Activated CD4-positive, alpha-beta T cell treated with anti-CD3 and anti-CD28 coated beads for 36 hours (primary cell): ENCODE measurements around the gene LSG1. TPM values are rescaled to one million over a fixed set of nuclear protein-coding genes. Genes with fewer than 3 reads are reported as not detected.
"Not testable (repeated sequence)": the region's sequence is repeated elsewhere in the genome, so short reads cannot be mapped to it uniquely, and the experiment has no call there.

Source experiments
- ATAC-seq: fragments of 200-7000 bp; cut with Tn5 transposase; one replicate; pipeline ENCODE4 v1.10.0; 2021; ENCODE audit warnings: mild to moderate bottlenecking, moderate library complexity
- CTCF ChIA-PET: fragments of 350-600 bp; sonication (Branson Sonifier 250); formaldehyde crosslinking; loops from one replicate; lab custom pipeline; 2021; ENCODE audit warnings: antibody characterized with exemption; lab: Charles Lee
- POLR2A ChIA-PET: fragments of 350-600 bp; sonication (Branson Sonifier 250); formaldehyde crosslinking; loops from one replicate; lab custom pipeline; 2021; ENCODE audit warnings: antibody characterized with exemption, inconsistent platforms; lab: Charles Lee
- DNase-seq: peaks from one replicate; pipeline ENCODE4 v3.0.0-alpha.2; 2020
- H3K27ac Mint-ChIP-seq: one replicate; pipeline ENCODE4 v1.8.0; 2021; ENCODE audit warnings: mixed read lengths
- H3K27me3 Mint-ChIP-seq: one replicate; pipeline ENCODE4 v1.8.0; 2021; ENCODE audit warnings: mixed read lengths
- H3K36me3 Mint-ChIP-seq: one replicate; pipeline ENCODE4 v1.8.0; 2021; ENCODE audit warnings: low read depth, mixed read lengths
- H3K4me1 Mint-ChIP-seq: one replicate; pipeline ENCODE4 v1.8.0; 2021; ENCODE audit warnings: mixed read lengths
- H3K4me3 Mint-ChIP-seq: one replicate; pipeline ENCODE4 v1.8.0; 2021; ENCODE audit warnings: mild to moderate bottlenecking, moderate library complexity, mixed read lengths
- H3K9me3 Mint-ChIP-seq: one replicate; pipeline ENCODE4 v1.8.0; 2021; ENCODE audit warnings: low read depth, mixed read lengths
- intact Hi-C, 2 experiments: fragments of 100-400 bp; cut with DNase I in 1 of 2; cut with micrococcal nuclease in 1 of 2; formaldehyde crosslinking; loops; one replicate each; pipeline versions ENCODE4 v1.14.2 to v1.15.1; 2022 to 2024; cut with DNase I, micrococcal nuclease
- total RNA-seq, 2 experiments: library from RNA; stranded (reverse); gene quantifications; one replicate each; pipeline ENCODE4 v1.2.3, GENCODE V29; 2021

Gene LSG1
- total RNA-seq, 2 experiments from 2014 or later = 41.4 to 43.9 TPM

DNA sequence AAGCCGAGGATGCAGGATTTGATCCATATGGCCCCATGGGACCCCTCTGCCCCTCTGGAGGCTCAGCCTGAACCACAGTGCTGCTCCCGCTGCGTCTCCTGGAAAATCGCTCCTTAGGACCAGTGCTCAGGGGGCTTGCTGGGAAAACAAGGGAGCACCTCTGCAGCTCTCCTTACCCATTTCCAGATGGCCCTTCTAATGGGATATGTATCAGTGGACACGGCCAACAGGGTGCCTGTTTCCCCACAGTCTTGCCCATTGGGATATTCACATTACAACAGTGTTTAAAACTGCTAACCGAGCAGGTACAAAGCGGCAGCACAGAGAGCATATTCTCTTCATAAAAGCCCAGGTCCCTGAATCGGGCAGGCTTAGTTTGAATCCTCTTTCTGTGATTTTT lies 65.8 kb downstream of the LSG1 start:
- no peaks in the 10 kb centered on the region for H3K4me1 Mint-ChIP-seq
- H3K36me3 Mint-ChIP-seq = no peaks in the 10 kb centered on the region
- H3K4me3 Mint-ChIP-seq = no peak overlapping the region
- POLR2A ChIA-PET = no interaction called here
- intact Hi-C loops = no loop called here
- CTCF ChIA-PET = no interaction called here
- H3K27me3 Mint-ChIP-seq = no peaks in the 10 kb centered on the region
- no peak for DNase-seq
- no peak overlapping the region for H3K27ac Mint-ChIP-seq
- H3K9me3 Mint-ChIP-seq = no peaks in the 10 kb centered on the region
- no peak for ATAC-seq

DNA sequence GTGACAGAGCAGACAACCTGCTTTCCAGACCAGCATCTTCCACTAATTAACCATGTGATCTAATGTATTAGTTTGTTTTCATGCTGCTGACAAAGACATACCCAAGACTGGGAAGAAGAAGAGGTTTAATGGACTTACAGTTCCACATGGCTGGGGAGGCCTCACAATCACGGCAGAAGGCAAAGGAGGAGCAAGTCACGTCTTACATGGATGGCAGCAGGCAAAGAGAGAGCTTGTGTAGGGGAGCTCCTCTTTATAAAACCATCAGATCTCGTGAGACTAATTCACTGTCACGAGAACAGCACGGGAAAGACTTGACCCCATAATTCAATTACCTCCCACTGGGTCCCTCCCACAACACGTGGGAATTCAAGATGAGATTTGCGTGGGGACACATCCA lies 66.7 kb downstream of the LSG1 start:
- H3K4me1 Mint-ChIP-seq, DNase-seq, intact Hi-C loops, H3K4me3 Mint-ChIP-seq, H3K27ac Mint-ChIP-seq, H3K9me3 Mint-ChIP-seq, ATAC-seq, H3K27me3 Mint-ChIP-seq, H3K36me3 Mint-ChIP-seq: not testable (repeated sequence)
- POLR2A ChIA-PET = interaction anchor here (0.6 kb wide), 1 partner anchor 28 kb away, joined by 4 read pairs; the partner anchor contains the start of gene TMEM44
- CTCF ChIA-PET = interaction anchor here (0.6 to 1.5 kb wide), 6 partner anchors 9 to 905 kb away, joined by 3 to 5 read pairs (median 4); no protein-coding TSS in a partner anchor

DNA sequence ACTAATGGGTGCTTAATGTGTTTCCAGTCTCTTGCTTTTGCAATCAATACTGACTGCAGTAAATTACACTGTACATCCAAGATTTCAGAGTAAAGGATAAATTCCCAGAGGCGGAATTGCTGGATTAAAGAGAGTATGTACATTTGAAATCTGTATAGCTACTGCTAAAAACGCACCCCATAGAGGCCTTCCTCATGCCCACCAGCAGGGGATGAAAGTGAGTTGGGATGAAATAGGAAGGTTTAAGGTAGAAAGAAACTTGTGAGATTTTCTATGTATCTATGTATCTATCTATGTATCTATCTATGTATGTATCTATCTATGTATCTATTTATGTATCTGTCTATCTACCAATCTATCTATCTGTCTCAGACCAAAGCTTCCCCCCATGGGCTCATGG lies 67.2 kb downstream of the LSG1 start:
- POLR2A ChIA-PET = interaction anchor here (0.6 kb wide), 1 partner anchor 29 kb away, joined by 4 read pairs; the partner anchor contains the start of gene TMEM44
- no peak for DNase-seq
- no peak overlapping the region for H3K27ac Mint-ChIP-seq
- ATAC-seq = no peak
- H3K9me3 Mint-ChIP-seq = no peaks in the 10 kb centered on the region
- CTCF ChIA-PET = interaction anchor here (0.8 to 1.5 kb wide), 5 partner anchors 9 to 270 kb away, joined by 3 to 5 read pairs (median 5); no protein-coding TSS in a partner anchor
- H3K27me3 Mint-ChIP-seq = no peaks in the 10 kb centered on the region
- intact Hi-C loops = no loop called here
- H3K4me1 Mint-ChIP-seq = no peaks in the 10 kb centered on the region
- no peak overlapping the region for H3K4me3 Mint-ChIP-seq
- H3K36me3 Mint-ChIP-seq = no peaks in the 10 kb centered on the region

DNA sequence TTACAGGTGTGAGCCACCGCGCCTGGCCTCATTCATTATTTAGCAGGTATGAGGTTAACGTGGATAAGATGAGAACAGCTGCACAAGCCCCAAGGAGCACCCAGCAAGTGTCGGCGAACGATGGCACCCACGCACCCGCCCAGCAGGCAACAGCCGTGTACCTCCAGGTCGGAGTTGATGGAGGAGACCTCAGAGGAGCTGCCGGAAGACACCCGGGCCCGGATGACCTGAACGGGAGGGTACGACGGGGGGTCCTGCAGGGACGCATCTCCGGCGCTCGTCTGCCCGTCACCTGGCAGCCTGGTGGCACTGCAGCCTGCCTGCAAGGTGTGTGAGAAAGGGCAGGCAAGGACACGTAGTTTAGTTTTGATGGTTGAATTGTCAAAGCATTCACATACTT lies 67.9 kb downstream of the LSG1 start:
- ChIA-PET CTCF (interaction anchor here (1.4 to 1.5 kb wide), 2 partner anchors 10 to 133 kb away, joined by 5 read pairs; no protein-coding TSS in a partner anchor), POLR2A (no interaction called here)
- Mint-ChIP-seq H3K36me3 (no peaks in the 10 kb centered on the region), H3K9me3 (no peaks in the 10 kb centered on the region), H3K4me3 (no peak overlapping the region), H3K4me1 (no peaks in the 10 kb centered on the region), H3K27ac (no peak overlapping the region), H3K27me3 (no peaks in the 10 kb centered on the region)
- intact Hi-C loops = no loop called here
- no peak for DNase-seq
- no peak for ATAC-seq

DNA sequence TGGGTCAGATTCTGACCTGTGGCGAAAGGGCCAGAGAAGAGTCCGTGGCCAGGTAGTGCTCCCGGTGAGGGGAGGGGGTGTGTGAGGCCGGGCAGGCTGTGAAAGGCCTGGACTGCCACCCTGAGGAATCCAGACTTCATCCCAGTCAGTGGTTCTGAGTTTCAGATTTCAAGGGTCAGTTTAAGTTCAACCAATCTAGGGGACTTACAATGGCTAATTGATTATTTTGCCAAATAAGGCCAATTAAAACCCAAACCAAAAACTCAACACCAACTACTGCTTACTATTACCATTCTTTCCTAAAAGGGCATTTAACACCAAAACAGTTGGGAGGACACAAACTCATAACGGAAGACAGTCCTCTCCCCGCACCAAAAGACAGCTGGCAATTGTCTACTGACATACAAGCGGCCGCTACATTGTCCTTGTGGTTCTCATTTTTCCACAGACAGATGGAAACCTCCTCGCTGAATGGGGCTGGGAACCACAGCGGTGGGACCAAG lies 69.3 kb downstream of the LSG1 start:
- POLR2A ChIA-PET = no interaction called here

DNA sequence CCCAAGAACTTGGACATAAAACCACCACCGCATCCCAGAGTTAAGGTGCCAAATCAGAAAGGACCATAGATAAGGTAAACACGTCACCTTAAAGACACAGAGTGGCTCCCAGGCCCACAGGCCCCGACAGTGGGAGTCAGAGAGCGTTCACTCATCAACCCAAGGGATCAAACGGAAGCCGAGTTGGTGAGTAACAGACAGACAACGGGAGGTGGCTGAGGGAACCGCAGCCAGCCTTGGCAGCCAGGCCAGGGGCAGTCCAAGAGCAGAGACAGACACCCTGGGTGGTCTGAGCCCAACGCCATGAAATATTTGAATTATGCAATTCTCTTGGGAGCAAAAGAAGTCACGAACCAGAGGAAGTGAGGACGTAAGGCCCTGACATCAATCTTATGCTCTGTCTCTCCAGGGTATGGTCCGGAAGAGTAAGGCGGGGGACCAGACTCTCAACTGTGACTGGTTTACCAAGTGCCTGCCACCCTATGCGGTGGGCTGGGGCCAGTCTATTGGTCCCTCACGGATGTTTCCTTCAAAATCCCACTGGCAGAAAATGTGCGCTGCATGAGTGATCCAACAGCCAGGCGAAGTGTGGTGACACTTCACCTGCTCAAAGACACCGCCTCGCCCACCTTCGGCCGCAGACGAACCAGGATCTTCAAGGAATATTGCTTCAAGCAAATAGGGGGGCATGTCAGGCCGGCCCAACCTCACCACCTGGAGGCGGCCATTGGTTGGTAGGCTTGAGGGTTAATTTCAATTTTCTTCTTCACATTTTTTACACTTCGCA lies 73.0 kb downstream of the LSG1 start:
- peaks cover 3% of the 10 kb centered on the region for H3K4me1 Mint-ChIP-seq
- ChIA-PET POLR2A (no interaction called here), CTCF (no interaction called here)
- no peaks in the 10 kb centered on the region for H3K9me3 Mint-ChIP-seq
- no peak for DNase-seq
- no peaks in the 10 kb centered on the region for H3K36me3 Mint-ChIP-seq
- H3K4me3 Mint-ChIP-seq = no peak overlapping the region
- intact Hi-C loops = no loop called here
- H3K27ac Mint-ChIP-seq = no peak overlapping the region
- H3K27me3 Mint-ChIP-seq = no peaks in the 10 kb centered on the region
- ATAC-seq = no peak

More for the DNA sequence above, 69.3 kb downstream of the LSG1 start:
- no peak for ATAC-seq
- H3K36me3 Mint-ChIP-seq = no peaks in the 10 kb centered on the region
- DNase-seq = no peak
- CTCF ChIA-PET = interaction anchor here (0.6 to 1.6 kb wide), 3 partner anchors 12 to 724 kb away, joined by 3 to 4 read pairs (median 3); no protein-coding TSS in a partner anchor
- no peaks in the 10 kb centered on the region for H3K9me3 Mint-ChIP-seq
- H3K4me1 Mint-ChIP-seq = no peaks in the 10 kb centered on the region
- no peaks in the 10 kb centered on the region for H3K27me3 Mint-ChIP-seq
- no peak overlapping the region for H3K27ac Mint-ChIP-seq
- H3K4me3 Mint-ChIP-seq = no peak overlapping the region
- intact Hi-C loops = no loop called here

DNA sequence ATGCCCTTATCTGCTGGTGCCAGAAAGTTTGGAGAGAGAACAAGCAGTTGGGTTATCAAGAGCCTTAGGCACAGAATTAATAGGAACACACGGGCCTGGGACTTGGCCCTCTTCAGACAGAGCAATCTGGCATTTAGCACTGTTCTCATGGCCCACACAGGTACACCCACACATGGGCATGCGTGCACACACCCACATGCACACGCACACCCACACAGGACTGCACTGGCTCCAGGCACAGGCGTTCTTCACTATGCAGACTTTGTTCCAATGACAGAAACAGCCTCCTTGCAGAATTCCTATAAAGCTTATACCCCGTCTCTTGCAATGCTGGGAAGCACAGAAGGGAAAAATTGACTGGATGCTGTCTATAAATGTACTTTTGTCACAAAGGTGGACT lies 75.1 kb downstream of the LSG1 start:
- H3K27ac Mint-ChIP-seq = no peak overlapping the region
- intact Hi-C loops = no loop called here
- H3K4me1 Mint-ChIP-seq = peaks cover 3% of the 10 kb centered on the region
- ChIA-PET POLR2A (no interaction called here), CTCF (interaction anchor here (0.9 kb wide), 1 partner anchor 129 kb away, joined by 4 read pairs; no protein-coding TSS in a partner anchor)
- H3K4me3 Mint-ChIP-seq = no peak overlapping the region
- ATAC-seq (no peak), DNase-seq (no peak)
- no peaks in the 10 kb centered on the region for H3K9me3 Mint-ChIP-seq
- H3K27me3 Mint-ChIP-seq = no peaks in the 10 kb centered on the region
- H3K36me3 Mint-ChIP-seq = no peaks in the 10 kb centered on the region

DNA sequence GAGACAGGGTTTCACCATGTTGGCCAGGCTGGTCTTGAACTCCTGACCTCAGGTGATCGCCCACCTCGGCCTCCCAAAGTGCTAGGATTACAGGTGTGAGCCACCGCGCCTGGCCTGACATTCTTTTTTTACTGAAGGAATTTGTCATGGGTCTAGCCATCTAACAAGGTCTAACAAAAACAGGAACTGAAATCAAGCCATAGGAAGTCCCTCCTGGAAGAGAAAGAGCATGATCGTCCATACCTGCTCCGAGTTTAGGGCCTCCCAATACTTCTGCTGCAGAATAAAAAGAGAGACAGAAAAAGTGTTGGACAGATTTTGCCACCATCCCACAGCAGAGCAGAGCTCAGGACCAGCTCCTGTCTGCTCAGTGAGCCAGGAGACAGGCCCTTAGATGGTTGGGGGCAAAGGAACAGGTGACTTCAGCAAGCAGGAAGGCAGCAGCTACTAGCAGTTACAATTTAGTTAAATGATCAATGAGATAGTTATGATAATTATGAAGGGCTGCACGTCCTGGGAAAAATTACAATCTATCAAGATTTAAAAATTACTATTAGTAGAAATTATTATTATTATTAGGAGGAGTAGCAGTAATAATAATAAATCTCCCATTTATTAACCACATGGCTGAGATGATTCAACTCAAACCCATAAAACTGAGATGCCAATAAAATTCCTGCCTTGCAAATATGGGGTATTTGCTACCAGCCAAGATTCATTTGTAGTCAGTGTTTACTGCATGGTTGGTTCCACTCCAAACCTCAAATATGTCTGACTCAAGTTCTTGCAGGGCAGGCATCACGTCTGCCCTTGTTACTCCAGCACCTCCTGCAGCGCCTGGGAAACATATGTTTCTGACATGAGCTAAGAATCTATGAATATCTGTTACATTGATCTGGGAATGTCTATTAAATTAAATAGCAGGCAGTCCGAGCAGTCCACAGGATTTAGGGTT lies 78.9 kb downstream of the LSG1 start:
- ATAC-seq (no peak), DNase-seq (no peak)
- ChIA-PET CTCF (interaction anchor here (0.6 to 3.6 kb wide), 9 partner anchors 16 to 886 kb away, joined by 3 to 46 read pairs (median 7); no protein-coding TSS in a partner anchor), POLR2A (interaction anchor here (0.6 to 0.7 kb wide), 2 partner anchors 121 to 258 kb away, joined by 3 to 5 read pairs; no protein-coding TSS in a partner anchor)
- Mint-ChIP-seq H3K27me3 (no peaks in the 10 kb centered on the region), H3K36me3 (no peaks in the 10 kb centered on the region), H3K9me3 (no peaks in the 10 kb centered on the region), H3K4me3 (no peak overlapping the region), H3K4me1 (peaks cover 3% of the 10 kb centered on the region), H3K27ac (no peak overlapping the region)
- intact Hi-C loops = loop anchor here in 1 of 2 experiments (5.0 kb wide), 1 partner anchor 186 kb away; no protein-coding TSS in a partner anchor

Other genes starting within 250 kb of the LSG1 start
- gene ATP13A3, start 185.2 kb downstream of the LSG1 start, total RNA-seq = 100 to 1,000 TPM in 1 of 2 experiments, 10 to 100 TPM in 1; 61.4 to 107 TPM
- gene TMEM44, start 38.8 kb downstream of the LSG1 start, total RNA-seq = 1 to 10 TPM; 3.7 to 4.7 TPM
- 1 to 10 TPM; 5.0 to 5.1 TPM for gene FAM43A, start 13.7 kb upstream of the LSG1 start, total RNA-seq